GM23338 (cell line): ENCODE results near the gene DTNBP1. TPM values are rescaled to one million over a fixed set of nuclear protein-coding genes. Genes with fewer than 3 reads are reported as not detected.

Experiments
- ATAC-seq: fragments of 200-7000 bp; cut with Tn5 transposase; 3 replicates; pipeline ENCODE4 v1.9.1; 2020
- DNase-seq: peaks from one replicate; pipeline ENCODE4 v3.0.0-alpha.2; 2015; ENCODE audit warnings: low spot score
- H2AFZ ChIP-seq: fragments of 200-600 bp; sonication (generic); 2 replicates; pipeline ENCODE4 v1.8.0; 2016; ENCODE audit warnings: antibody characterized with exemption, mild to moderate bottlenecking, moderate library complexity
- H3F3A ChIP-seq: fragments of 200-600 bp; sonication (generic); replicated peaks from 2 replicates; pipeline ENCODE4 v1.8.0; 2017; ENCODE audit warnings: antibody characterized with exemption, mixed run types, low read depth
- H3K27ac ChIP-seq: fragments of 200-600 bp; sonication (generic); 2 replicates; pipeline ENCODE4 v1.6.1; 2016; ENCODE audit warnings: low read depth
- H3K27me3 ChIP-seq: fragments of 200-600 bp; sonication (generic); 2 replicates; pipeline ENCODE4 v1.8.0; 2016; ENCODE audit warnings: mild to moderate bottlenecking, mixed run types, moderate library complexity; ENCODE audit not compliant: insufficient read depth
- H3K36me3 ChIP-seq: fragments of 200-600 bp; sonication (generic); 2 replicates; pipeline ENCODE4 v1.8.0; 2016; ENCODE audit warnings: mild to moderate bottlenecking; ENCODE audit not compliant: insufficient read depth
- H3K4me1 ChIP-seq: fragments of 200-600 bp; sonication (generic); 2 replicates; pipeline ENCODE4 v1.8.0; 2016; ENCODE audit warnings: mild to moderate bottlenecking, moderate library complexity; ENCODE audit not compliant: insufficient read depth
- H3K4me2 ChIP-seq: fragments of 200-600 bp; sonication (generic); 2 replicates; pipeline ENCODE4 v1.7.1; 2017; ENCODE audit warnings: mixed run types
- H3K4me3 ChIP-seq: fragments of 200-600 bp; sonication (generic); 2 replicates; pipeline ENCODE4 v1.6.1; 2016; ENCODE audit warnings: mixed run types
- H3K79me2 ChIP-seq: fragments of 200-600 bp; sonication (generic); replicated peaks from 2 replicates; pipeline ENCODE4 v1.8.0; 2017; ENCODE audit warnings: mild to moderate bottlenecking; ENCODE audit not compliant: insufficient read depth
- H3K9me2 ChIP-seq: fragments of 200-600 bp; sonication (generic); 2 replicates; pipeline ENCODE4 v1.8.0; 2017; ENCODE audit not compliant: insufficient read depth
- H4K20me1 ChIP-seq: fragments of 200-600 bp; sonication (generic); replicated peaks from 2 replicates; pipeline ENCODE4 v1.8.0; 2017; ENCODE audit warnings: mild to moderate bottlenecking; ENCODE audit not compliant: insufficient read depth
- H3K27ac Mint-ChIP-seq: 2 replicates; pipeline ENCODE4 v1.8.0; 2020; ENCODE audit warnings: inconsistent platforms, mild to moderate bottlenecking, moderate library complexity, mixed read lengths
- H3K27me3 Mint-ChIP-seq: 3 replicates; pipeline ENCODE4 v1.8.0; 2022; ENCODE audit warnings: low read depth, mild to moderate bottlenecking, moderate library complexity, mixed read lengths, inconsistent platforms; ENCODE audit not compliant: insufficient read depth, poor library complexity
- H3K36me3 Mint-ChIP-seq: 3 replicates; pipeline ENCODE4 v1.8.0; 2021; ENCODE audit warnings: low read depth, mild to moderate bottlenecking, inconsistent platforms, moderate library complexity, mixed read lengths
- H3K4me1 Mint-ChIP-seq: 3 replicates; pipeline ENCODE4 v1.8.0; 2020; ENCODE audit warnings: mild to moderate bottlenecking, inconsistent platforms, mixed read lengths
- H3K4me3 Mint-ChIP-seq: 3 replicates; pipeline ENCODE4 v1.8.0; 2021; ENCODE audit warnings: moderate library complexity, mild to moderate bottlenecking, inconsistent platforms, mixed read lengths
- H3K9me3 Mint-ChIP-seq: 3 replicates; pipeline ENCODE4 v1.8.0; 2020; ENCODE audit warnings: moderate library complexity, mild to moderate bottlenecking, inconsistent platforms, mixed read lengths
- CREB1 ChIP-seq: fragments of 250-450 bp; sonication (Bioruptor Pico); IDR thresholded peaks from 2 replicates; pipeline ENCODE4 v1.5.0; 2020; ENCODE audit warnings: low read depth, mild to moderate bottlenecking, moderate library complexity
- CTCF ChIP-seq, 2 experiments: fragments of 200-600 bp in 1 of 2; sonication (generic) in 1 of 2; conservative IDR thresholded peaks; 2 replicates each; pipeline versions ENCODE4 v1.5.1 to v1.6.1; 2016 to 2017; ENCODE audit warnings: antibody characterized with exemption in 2 of 2, low read depth in 2 of 2, mild to moderate bottlenecking in 2 of 2, moderate library complexity in 1 of 2
- EZH2 ChIP-seq: fragments of 200-600 bp; sonication (generic); IDR thresholded peaks from one replicate; pipeline ENCODE4 v1.8.0; 2017; ENCODE audit warnings: antibody characterized with exemption, mild to moderate bottlenecking, low read depth; ENCODE audit not compliant: unreplicated experiment
- NANOG ChIP-seq: IDR thresholded peaks from 2 replicates; pipeline ENCODE4 v1.6.1; 2016; ENCODE audit warnings: antibody characterized with exemption, borderline replicate concordance
- REST ChIP-seq: IDR thresholded peaks from one replicate; pipeline ENCODE4 v1.6.1; 2018; ENCODE audit warnings: antibody characterized with exemption; ENCODE audit not compliant: unreplicated experiment
- STAT1 ChIP-seq: IDR thresholded peaks from one replicate; pipeline ENCODE4 v1.6.1; 2016; ENCODE audit warnings: antibody characterized with exemption; ENCODE audit not compliant: unreplicated experiment
- ZNF331 ChIP-seq: fragments of 250-450 bp; sonication (Bioruptor Pico); IDR thresholded peaks from 2 replicates; pipeline ENCODE4 v1.5.0; 2020; ENCODE audit warnings: low read depth, mild to moderate bottlenecking, moderate library complexity
- ZNF462 ChIP-seq: fragments of 250-450 bp; sonication (Bioruptor Pico); IDR thresholded peaks from 2 replicates; pipeline ENCODE4 v1.5.0; 2020; ENCODE audit warnings: mild to moderate bottlenecking, moderate library complexity
- polyA plus RNA-seq: library from polyadenylated mRNA; unstranded; fragments of >200 nt; fragmentation: Nextera tagmentation; extraction: Ambion mirVana; gene quantifications from 2 replicates; pipeline ENCODE4 v1.2.1, GENCODE V29; 2016
- total RNA-seq: library from RNA; depleted of rRNA; stranded (reverse); fragments of >200 nt; shearing (Covaris generic); gene quantifications from 2 replicates; pipeline ENCODE4 v1.2.3, GENCODE V29; 2014

The DTNBP1 gene
- total and polyA plus RNA-seq, 2 experiments from 2014 or later, result 12.1 to 20.1 TPM

- no peak for ATAC-seq
- H3K4me2 ChIP-seq, result no peak overlapping the region
Observed at GRCh38 chr6:15626878-15627674, 35.8 kb downstream of the DTNBP1 start.

More at GRCh38 chr6:15626878-15627674, 35.8 kb downstream of the DTNBP1 start:
- no peak overlapping the region for H3K4me3 ChIP-seq
- no peaks in the 10 kb centered on the region for H3K36me3 ChIP-seq
- no peak for TF ChIP-seq ZNF331 (CRISPR knock-in tag)
- TF ChIP-seq CREB1, result no peak
- TF ChIP-seq CTCF (conservative IDR thresholded peaks at IDR 0.05; ENCODE audit: low read depth in 2 of 2), result no peak
- TF ChIP-seq REST, result no peak
- no peak for TF ChIP-seq ZNF462 (CRISPR knock-in tag)
- no peak for TF ChIP-seq NANOG
- no peak for TF ChIP-seq EZH2
- TF ChIP-seq STAT1, result no peak
- DNase-seq, result no peak
- no peak overlapping the region for H3K27ac ChIP-seq
- H3K27me3 Mint-ChIP-seq, result no peaks in the 10 kb centered on the region
- H3K27me3 ChIP-seq, result no peaks in the 10 kb centered on the region
- no peaks in the 10 kb centered on the region for H3K36me3 Mint-ChIP-seq
- H3K9me3 Mint-ChIP-seq, result no peaks in the 10 kb centered on the region
- H3K9me2 ChIP-seq, result no peaks in the 10 kb centered on the region
- H3K4me1 ChIP-seq, result 0 out of 2 replicates have a peak, but pooled peaks cover 7% of the 10 kb centered on the region
- no peaks in the 10 kb centered on the region for H3F3A ChIP-seq
- 0 out of 2 replicates have a peak overlapping the region, but pooled peaks have one; percentile 68 for H3K27ac Mint-ChIP-seq
- H4K20me1 ChIP-seq, result no peaks in the 10 kb centered on the region
- H3K4me3 Mint-ChIP-seq, result no peak overlapping the region
- H2AFZ ChIP-seq, result no peak overlapping the region
- peaks cover 13% of the 10 kb centered on the region; the same call in 1 of the 2 replicates for H3K79me2 ChIP-seq
- peaks cover 4% of the 10 kb centered on the region; the same call in 2 of the 3 replicates for H3K4me1 Mint-ChIP-seq
